NCI-H526 treated with DMSO at 0.1 percent for 48 hours (cell line): ENCODE measurements around the gene C5orf46.
A peak's percentile ranks its signal among the peaks of the same experiment; 100 is the strongest.

Source experiments
- DNase-seq: peaks from one replicate; lab custom pipeline; 2025; lab: John Stamatoyannopoulos, UW

Gene C5orf46

DNA sequence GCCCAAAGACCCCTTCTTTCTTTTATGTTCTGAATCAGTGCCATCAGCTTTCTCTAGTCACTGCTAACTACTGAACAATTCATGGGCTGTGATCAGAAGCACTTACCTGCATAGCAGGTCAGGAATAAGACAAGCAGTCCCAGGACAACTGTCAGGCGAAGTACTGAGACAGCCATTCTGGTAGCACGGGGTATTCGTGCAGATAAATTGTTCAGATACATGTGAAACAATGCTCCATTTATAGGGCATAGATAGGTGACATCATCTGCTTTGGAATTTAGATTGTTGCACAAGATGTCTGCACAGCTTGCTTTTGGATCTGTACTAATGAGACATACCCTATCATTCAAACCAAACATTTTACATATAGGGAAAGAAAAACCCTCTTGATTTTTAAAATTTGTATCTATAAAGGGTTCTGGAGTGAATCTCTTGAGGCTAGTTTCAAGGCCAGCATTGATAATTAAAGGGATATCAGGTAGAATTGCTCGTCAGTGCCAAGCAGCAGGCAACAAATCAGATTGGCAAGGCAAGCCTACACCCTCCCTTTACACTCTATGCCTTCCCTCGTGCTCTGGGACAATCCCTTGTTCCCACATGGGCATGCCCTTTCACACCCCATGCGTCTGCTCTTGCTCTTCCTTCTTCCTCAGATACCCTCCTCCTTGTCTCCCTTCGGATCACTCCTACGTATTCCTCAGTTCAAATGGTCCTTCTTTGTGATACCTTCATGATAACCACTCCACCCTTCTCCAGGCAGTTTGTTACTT lies at the start of gene C5orf46:
Gene C5orf46, minus strand, starts transcription at position 213 of the 770 bp plus-strand sequence. Its CDS starts 37 bp downstream, at position 176.
- no peak for DNase-seq

DNA sequence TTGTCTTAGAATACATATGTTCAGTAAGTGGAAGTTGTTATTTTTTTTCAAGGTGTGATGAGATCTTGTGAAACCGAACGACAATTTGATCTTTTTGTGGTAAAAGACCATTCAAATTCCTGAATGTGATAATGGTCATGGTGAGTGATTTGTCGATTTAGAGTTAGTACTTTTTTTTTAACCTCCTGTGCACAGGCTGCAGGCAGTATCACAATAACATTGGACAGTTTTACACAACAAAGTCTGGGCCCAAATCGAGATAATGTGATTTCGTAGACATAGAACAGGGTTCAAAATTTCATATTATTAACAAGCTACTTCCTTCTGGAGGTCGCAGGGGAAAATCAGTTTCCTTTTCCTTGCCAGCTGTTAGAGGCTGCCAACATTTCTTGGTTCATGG lies 48.6 kb upstream of the C5orf46 start:
- no peak for DNase-seq

DNA sequence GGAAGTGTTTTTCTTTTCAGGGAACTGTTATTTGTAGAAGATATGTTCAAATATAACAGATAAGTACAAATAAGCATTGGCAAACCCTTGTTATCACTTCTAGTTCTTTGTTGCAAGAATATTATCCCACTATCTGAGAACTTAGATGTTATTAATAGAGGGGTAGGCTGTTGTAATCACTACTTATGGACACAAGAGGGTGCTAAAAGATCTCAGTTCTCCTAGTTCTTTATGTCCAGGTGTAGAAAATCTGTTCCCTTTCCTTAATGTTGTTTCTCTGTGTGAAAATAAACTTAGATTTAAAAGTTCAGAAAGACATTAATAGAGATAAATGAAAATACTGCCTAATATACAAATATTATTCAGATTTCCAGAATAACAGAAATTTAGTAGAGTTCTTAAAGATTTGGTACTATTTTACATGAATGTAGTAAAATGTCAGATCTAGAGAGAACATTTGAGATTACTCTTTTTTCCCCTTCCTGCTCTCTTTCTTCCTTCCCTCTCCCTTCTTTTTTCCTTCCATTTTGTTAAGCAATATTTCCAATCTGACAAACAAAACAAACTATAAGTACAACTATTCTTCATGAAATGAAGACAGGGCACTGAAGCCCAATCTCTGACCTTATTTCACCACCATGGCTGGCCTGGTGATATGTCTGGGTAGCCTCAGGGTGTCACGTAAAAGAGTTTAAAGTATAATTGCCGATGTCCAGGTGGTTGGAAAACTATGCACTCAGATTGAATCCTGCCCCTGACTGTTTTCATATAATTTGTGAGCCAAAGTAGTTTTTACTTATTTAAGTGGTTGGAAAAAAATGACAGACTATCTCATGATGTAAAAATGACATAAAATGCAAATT lies 43.6 kb upstream of the C5orf46 start:
- peak; percentile 44 for DNase-seq

DNA sequence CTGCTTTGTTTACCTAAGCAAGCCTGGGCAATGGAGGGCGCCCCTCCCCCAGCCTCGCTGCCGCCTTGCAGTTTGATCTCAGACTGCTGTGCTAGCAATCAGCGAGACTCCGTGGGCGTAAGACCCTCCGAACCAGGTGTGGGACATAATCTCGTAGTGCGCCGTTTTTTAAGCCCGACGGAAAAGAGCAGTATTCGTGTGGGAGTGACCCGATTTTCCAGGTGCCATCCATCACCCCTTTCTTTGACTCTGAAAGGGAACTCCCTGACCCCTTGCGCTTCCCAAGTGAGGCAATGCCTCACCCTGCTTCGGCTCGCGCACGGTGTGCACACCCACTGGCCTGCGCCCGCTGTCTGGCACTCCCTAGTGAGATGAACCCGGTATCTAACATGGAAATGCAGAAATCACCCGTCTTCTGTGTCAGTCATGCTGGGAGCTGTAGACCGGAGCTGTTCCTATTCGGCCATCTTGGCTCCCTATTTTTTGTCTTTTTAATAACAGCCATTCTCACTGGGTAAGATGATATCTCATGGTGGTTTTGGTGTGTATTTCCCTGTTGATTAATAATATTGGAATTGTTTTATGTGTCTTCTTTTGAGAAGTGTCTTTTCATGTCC lies 40.4 kb upstream of the C5orf46 start:
- peak; percentile 56 for DNase-seq

DNA sequence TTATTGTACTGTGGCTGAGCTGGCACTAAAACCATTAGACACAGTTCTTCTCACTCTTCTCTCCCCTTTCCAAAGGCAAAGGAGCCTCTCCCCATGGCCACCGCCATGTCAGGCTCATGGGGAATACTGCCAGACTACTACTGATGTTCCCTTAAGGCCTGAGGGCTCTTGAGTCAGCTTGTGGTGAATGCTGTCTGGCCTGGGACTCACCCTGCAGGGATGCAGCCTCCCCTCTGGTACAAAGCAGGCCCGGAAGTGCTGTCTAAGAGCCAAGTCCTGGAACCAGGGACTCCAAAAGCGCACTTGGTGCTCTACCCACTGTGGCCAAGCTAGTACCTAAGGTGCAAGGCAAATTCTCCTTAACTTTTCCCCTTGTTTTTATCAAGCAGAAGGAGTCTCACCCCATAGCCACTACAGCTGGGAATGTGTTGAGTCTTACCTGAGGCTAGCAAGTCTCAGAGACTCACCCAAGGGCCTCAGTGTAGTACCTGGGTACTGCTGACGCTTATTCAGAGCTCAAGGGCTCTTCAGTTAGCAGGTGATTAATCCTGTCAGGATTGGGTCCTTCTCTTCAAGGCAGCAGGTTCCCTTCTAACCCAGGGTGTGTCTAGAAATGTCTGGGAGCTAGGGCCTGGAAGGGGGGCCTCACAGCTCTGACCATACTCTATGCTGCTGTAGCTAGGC lies 33.2 kb upstream of the C5orf46 start:
- no peak for DNase-seq

DNA sequence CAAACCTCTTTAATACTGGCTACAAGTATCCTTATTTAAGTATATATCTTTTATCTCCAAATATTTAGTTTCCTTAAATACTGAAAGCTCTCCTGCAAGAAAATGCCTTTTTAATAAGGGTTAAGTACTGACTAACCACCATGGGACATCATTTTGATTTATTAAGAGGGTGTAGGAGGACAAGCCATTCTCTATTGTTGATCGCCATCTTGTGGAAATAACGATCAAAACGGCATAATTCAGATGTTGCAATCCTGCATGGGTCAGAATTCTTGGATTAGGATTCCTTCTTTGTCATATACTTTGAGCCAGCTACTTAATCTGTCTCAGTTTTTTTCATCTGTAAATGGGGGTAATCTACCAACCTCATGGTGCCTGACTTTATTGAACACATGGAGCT lies 28.7 kb upstream of the C5orf46 start:
- DNase-seq: peak; percentile 30

DNA sequence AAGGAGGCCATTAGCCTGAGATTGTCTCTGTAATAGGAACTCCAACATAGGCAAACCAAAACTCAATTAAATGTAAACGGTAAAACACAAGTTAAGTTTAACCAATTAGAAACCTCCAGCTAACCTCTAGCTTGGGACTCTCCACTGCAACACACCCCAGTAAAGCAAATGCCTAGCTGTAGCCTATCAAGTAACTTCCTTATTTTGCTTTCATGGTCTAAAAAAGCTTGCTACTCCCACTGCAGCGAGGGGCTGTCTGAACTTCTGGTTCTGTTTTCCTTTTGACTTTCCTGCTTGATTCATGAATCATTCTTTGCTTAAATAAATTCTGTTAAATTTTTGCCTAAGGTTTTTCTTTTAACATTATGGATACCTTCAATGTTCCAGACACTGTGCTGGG lies 24.4 kb upstream of the C5orf46 start:
- DNase-seq: no peak

DNA sequence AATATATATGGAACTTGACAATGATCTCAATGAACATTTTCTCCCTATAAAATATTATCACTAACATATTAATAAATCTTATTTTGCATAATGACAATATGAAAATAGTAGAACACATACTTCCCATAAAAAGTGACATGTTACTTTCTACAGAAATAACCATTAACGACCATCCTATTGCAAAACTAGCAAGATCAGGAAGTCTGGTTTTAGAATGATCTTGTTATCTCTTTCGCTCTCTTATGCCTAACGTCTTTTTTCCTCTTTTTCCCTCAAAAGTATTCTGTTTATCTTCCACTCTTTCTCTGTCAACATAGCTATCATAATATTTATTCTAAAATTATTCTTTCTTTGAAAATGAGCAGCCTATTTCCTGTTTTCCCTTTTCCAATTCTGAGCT lies 21.6 kb upstream of the C5orf46 start:
- DNase-seq: no peak

DNA sequence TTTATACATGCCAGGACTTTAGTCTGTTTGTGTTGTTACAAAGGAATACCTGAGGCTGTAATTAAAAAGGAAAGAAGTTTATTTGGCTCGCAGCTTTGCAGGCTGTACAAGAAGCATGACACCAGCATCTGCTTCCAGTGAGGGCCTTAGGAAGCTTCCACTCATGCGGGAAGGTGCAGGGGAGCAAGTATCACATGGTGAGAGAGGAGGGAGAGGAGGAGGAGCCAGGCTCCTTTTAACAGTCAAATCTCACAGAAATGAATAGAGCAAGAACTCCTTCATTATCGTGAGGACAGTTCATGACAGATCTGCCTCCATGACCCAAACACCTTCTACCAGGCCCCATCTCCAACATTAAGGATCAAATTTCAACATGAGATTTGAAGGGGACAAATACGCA lies 18.7 kb upstream of the C5orf46 start:
- DNase-seq: no peak

DNA sequence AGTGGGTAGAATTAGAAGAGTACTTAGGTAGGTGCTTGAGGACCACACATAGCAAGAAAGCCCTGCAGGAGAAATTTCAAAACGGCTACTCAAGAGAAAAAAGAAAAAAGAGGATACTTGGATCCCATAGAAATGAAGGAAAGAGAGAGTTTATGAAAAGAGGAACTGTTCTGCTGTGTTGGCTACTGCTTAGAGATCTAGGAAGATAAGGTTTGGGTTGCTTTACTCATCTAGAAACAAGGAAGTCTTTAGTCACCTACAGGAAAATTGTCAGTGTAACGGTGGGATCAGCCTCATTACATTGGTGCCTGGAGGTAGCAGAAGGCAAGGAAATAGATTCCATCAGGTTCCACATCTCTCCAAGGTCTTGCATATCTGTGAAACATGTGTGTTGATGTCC lies 14.8 kb upstream of the C5orf46 start:
- no peak for DNase-seq

DNA sequence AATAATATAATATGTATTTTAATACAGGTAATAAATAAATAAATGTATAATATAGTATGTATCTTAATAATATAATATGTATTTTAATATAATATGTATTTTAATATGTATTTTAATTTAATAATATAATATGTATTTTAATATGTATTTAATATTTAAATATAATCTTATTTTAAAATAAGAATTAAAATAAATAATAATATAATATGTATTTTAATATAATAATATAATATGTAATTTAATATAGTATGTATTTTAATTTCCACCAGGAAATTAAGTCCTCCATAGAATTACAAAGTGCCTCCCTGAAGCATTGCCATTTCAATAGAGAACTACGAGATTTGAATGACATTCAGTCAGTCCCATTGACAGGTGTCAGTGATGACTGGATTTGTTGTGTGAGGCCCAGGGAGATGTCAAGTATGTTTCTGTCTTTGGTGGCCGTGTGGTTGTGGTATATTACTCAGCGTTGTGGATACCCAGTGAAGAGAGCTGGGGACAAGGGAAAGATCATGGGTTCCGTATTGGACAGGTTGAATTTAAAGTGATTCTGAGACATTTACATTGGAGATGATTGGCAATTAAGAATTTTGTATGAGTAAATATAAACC lies 14.2 kb upstream of the C5orf46 start:
- no peak for DNase-seq

DNA sequence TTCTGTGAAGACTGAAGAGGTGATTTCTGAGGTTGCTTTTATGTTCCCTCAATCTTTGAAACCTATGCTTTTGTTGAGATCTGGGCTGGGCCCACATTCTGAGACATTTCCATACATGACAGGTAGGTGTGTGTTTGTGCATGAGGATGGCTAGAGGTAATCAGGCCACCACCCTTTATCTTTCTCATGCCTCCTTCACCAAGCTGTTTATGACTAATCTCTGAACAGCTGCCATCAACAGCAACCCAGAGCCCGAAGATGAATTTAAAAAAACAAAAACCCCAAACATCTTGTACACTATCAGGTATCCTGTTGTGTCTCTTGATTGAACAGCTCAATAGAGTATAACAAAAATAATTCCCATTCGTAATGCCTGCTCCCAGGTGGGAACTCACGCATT lies 12.6 kb upstream of the C5orf46 start:
- DNase-seq: no peak

DNA sequence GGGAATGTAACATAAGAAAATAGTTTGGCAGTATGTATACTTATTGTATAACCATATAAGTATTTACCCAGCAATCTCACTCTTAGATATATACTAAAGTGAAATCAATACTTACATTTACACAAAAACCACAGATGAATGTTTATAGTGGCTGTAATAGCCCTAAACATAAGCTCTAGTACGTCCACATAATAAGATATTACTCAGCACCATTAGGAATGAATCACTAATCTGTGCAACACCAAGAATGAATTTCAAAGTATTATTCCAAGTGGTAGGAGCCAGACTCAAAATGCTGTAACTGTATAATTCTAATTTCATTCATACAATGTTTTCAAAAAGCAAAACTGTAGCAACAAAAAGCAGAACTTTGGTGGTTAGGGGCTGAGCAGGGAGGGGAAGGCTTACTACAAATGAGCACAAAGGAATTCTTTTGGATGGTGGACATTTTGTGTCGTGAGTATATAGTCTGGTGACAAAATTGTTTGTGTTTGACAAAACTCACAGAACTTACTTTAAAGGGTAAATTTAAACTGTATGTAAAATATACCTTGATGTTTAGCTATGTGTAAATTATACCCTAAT lies 11.9 kb upstream of the C5orf46 start:
- no peak for DNase-seq

DNA sequence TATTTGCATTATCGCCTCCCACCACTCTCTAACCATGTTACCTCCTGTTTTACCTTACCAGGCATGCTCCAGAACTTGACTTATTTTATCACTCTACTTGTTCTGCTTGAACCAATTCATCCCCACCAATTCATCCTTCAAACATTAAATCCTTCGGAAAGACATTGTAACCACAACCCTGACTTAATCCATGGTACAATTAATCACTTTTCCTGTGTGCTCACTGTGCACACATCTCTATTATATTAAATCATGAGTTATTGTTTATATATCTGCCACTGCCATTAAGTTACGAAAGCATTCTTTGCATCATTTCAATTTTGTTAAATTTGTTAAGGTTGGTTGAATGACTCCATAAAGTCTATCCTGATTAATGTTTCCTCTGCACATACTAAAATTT lies 7.4 kb upstream of the C5orf46 start:
- DNase-seq: no peak

DNA sequence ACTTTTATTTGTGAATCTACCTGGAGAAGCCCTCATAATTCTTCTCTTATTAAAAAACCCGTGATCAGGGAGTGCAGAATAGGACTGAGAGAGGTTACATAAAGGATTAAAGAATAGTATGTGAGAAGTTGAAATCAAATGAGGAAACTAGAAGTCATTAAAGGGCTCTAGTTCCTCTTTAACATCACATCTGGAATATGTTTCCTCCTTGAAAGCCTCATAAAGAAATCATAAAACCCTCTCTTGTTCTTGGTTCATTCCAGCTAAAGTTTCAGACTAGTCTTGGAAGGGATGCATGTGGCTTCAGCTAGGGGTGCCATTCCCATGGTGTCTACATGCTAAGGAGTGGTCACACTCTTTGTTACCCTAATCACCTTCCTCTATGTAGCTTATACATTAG lies 5.7 kb upstream of the C5orf46 start:
- no peak for DNase-seq

DNA sequence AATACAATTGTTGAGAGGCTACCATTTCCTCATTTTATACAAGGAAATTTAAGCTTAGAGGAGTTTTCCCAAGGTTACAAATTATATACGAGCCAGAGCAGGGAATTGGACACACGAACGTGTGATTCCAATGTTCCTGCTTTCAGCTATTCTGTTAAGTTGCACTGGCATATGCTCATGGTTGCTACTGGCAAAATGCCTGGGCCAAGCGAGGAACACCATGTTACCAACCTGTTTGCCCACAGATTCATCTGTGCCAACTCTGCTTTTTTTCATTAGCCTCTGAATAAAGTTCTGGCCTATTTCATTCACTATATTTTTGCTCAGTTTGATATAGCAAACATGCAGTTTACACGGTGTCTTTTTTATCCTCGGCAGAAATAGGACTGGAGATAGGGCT lies 5.1 kb upstream of the C5orf46 start:
- no peak for DNase-seq

DNA sequence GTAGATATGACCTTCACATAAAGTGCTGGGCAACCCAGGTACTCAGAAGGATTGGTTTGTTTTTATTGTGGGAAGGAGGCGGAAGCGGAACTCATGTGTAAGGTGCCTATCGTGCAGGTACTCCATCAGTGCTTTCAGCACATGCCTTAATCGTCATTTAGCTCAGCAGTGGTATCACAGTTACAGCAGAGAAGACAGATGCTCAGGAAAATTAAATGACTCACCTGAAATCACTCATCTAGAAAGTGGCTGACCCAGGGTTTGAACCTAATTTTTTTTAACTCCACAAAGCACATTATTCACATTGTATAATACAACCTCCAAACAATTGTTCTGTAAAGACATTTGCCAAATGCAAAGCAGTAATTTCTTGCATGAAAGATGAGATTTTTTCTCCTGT lies 2.2 kb downstream of the C5orf46 start:
- DNase-seq: no peak

DNA sequence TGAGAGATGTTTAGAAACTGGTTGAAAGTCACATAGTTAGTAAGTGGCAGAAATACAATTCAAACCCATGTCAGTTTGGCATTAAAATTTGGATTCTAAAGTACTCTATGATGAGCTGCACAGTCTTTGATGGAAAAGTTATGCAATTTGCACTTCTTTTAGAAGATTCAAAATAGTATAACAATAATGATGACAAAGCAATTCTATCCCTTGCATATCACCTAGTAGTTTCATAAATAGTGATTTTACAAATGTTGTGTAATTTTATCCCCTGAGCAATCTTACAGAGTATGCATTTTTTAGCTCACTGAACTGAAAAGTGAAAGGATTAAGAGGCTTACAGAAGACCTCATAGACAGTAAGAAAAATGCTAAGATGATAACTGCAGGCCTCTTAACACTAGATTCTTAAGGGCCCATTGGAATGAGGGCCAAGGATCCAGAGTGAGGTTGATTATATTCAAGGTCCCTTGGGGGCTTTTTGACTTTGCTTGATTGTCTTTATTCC lies 3.7 kb downstream of the C5orf46 start:
- no peak for DNase-seq

DNA sequence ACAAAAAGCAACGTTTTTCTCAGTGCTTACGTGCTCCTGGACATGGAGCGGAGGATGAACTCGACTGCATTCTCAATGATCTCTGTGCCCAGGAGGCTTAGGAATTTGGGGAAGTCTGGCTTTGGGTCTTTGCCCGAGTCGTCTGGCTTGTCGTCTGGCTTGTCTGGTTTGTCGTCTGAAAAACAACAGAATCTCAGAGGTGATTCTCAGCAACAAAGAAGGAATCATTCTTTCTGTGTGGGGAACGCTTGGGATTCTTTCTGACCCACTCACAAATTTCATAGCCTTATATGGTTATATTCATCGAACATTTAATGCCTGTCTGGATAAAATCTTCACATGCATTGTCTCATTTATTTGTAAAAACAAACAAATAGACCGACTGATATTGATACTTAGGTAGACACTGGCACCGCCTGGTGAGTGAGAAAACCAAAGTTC lies 4.7 kb downstream of the C5orf46 start:
- DNase-seq: no peak

DNA sequence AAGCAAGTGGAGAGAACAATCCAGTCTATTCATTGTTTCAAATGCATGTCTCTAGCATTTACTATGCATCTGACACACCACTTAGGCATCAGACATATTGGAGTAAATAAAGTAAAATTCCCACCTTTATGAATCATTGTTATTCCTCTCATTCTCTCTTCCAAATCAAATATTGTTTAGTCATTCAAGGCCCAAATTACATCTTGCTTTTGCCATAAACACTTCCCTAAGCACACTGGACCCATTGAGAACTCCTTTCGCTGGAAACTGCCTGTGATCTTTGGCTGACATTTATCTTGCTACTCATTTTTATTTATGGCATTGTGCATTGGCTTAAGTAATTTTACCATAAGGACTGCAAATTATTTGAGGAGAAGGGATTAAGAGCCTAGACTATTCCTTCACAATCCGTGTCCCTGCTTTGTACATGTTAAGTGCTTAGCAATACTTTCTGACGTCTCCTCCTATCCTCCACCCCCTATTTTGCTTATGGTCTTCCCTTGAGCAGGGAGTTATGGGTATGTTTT lies 7.4 kb downstream of the C5orf46 start:
- no peak for DNase-seq

DNA sequence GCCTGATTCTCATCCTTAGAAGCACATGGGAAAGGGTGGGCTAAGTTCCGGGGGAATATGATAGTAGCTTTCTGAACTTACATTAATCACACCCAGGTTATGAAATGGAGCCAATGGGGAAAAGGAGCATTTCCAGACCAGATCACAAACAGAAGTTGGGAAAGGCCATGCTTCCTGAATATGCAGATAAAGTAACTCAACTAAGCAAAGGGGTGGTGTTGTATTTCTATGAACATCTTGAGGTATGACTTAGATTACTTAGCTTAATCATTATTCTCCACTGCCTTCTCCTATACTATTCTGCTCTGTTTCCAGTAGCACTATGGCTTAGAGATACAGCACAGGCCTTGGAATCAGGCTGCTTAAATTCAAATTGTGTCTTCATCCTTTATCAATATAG lies 10.5 kb downstream of the C5orf46 start:
- no peak for DNase-seq
